GM10847 (cell line): Measurements from ENCODE around the gene ADARB2.

Experiments used
- POLR2A ChIP-seq: IDR thresholded peaks from 2 replicates; pipeline ENCODE4 v1.6.1; 2011; ENCODE audit not compliant: insufficient read length; ENCODE audit errors: extremely low read depth

ADARB2 gene

GRCh38 chr10:1328981-1329614 lies 408.2 kb downstream of the ADARB2 start:
- TF ChIP-seq POLR2A, result no peak

- no peak for TF ChIP-seq POLR2A
Observed at GRCh38 chr10:1328161-1328823, 409.0 kb downstream of the ADARB2 start.

- no peak for TF ChIP-seq POLR2A
Observed at GRCh38 chr10:1327759-1328158, 409.6 kb downstream of the ADARB2 start.

GRCh38 chr10:1324903-1325302 lies 412.4 kb downstream of the ADARB2 start:
- TF ChIP-seq POLR2A, result no peak

GRCh38 chr10:1323951-1324350 lies 413.4 kb downstream of the ADARB2 start:
- no peak for TF ChIP-seq POLR2A

GRCh38 chr10:1320739-1321320 lies 416.5 kb downstream of the ADARB2 start:
- no peak for TF ChIP-seq POLR2A

- TF ChIP-seq POLR2A, result no peak
Observed at GRCh38 chr10:1316809-1317143, 420.5 kb downstream of the ADARB2 start.

- no peak for TF ChIP-seq POLR2A
Observed at GRCh38 chr10:1316121-1316808, 421.1 kb downstream of the ADARB2 start.

GRCh38 chr10:1315178-1315577 lies 422.1 kb downstream of the ADARB2 start:
- TF ChIP-seq POLR2A, result no peak

GRCh38 chr10:1311726-1312125 lies 425.6 kb downstream of the ADARB2 start:
- TF ChIP-seq POLR2A, result no peak

- no peak for TF ChIP-seq POLR2A
Observed at GRCh38 chr10:1310271-1310789, 427.0 kb downstream of the ADARB2 start.

- TF ChIP-seq POLR2A, result no peak
Observed at GRCh38 chr10:1309617-1310270, 427.6 kb downstream of the ADARB2 start.

GRCh38 chr10:1308962-1309616 lies 428.2 kb downstream of the ADARB2 start:
- no peak for TF ChIP-seq POLR2A

- TF ChIP-seq POLR2A, result no peak
Observed at GRCh38 chr10:1308173-1308961, 429.0 kb downstream of the ADARB2 start.

GRCh38 chr10:1301143-1301542 lies 436.2 kb downstream of the ADARB2 start:
- TF ChIP-seq POLR2A, result no peak

- no peak for TF ChIP-seq POLR2A
Observed at GRCh38 chr10:1300218-1300617, 437.1 kb downstream of the ADARB2 start.
